HG02884 (cell line): ENCODE measurements around the gene ATL3.
"Not testable (repeated sequence)": the region's sequence is repeated elsewhere in the genome, so short reads cannot be mapped to it uniquely, and the experiment has no call there.

Experiments used
- ATAC-seq: cut with Tn5 transposase; IDR thresholded peaks from one replicate; pipeline ENCODE4 v1.9.1; 2021; ENCODE audit warnings: mild to moderate bottlenecking, moderate library complexity; ENCODE audit not compliant: unreplicated experiment

ATL3 gene

GRCh38 chr11:63622323-63622722 lies 48.9 kb downstream of the ATL3 start:
- no peak for ATAC-seq

GRCh38 chr11:63621071-63621470 lies 50.1 kb downstream of the ATL3 start:
- no peak for ATAC-seq

- ATAC-seq = no peak
Measured at GRCh38 chr11:63619967-63620366, 51.2 kb downstream of the ATL3 start.

- not testable (repeated sequence) for ATAC-seq
Measured at GRCh38 chr11:63617686-63618085, 53.5 kb downstream of the ATL3 start.

GRCh38 chr11:63616953-63617352 lies 54.2 kb downstream of the ATL3 start:
- ATAC-seq = no peak

GRCh38 chr11:63614136-63614671 lies 57.0 kb downstream of the ATL3 start, which contains the start of gene PLAAT3:
Gene PLAAT3, minus strand, starts transcription at chr11:63614433. Its CDS starts 419 bp downstream, at chr11:63614014.
- no peak for ATAC-seq

- ATAC-seq = no peak
Measured at GRCh38 chr11:63613517-63614135, 57.5 kb downstream of the ATL3 start.

GRCh38 chr11:63612181-63612580 lies 59.0 kb downstream of the ATL3 start:
- ATAC-seq = no peak

GRCh38 chr11:63611395-63611747 lies 59.8 kb downstream of the ATL3 start:
- no peak for ATAC-seq

GRCh38 chr11:63610604-63611394 lies 60.4 kb downstream of the ATL3 start:
- no peak for ATAC-seq

- no peak for ATAC-seq
Measured at GRCh38 chr11:63609971-63610580, 61.1 kb downstream of the ATL3 start.

- no peak for ATAC-seq
Measured at GRCh38 chr11:63609536-63609935, 61.6 kb downstream of the ATL3 start.

- ATAC-seq = no peak
Measured at GRCh38 chr11:63608353-63609345, 62.5 kb downstream of the ATL3 start.

- ATAC-seq = no peak
Measured at GRCh38 chr11:63603180-63603518, 68.0 kb downstream of the ATL3 start.

GRCh38 chr11:63602290-63603179 lies 68.6 kb downstream of the ATL3 start:
- ATAC-seq = not testable (repeated sequence)

GRCh38 chr11:63599211-63600122 lies 71.7 kb downstream of the ATL3 start:
- ATAC-seq = no peak

GRCh38 chr11:63598556-63598955 lies 72.6 kb downstream of the ATL3 start:
- no peak for ATAC-seq

GRCh38 chr11:63595296-63595695 lies 75.9 kb downstream of the ATL3 start:
- ATAC-seq = no peak

- no peak for ATAC-seq
Measured at GRCh38 chr11:63592975-63593395, 78.2 kb downstream of the ATL3 start.
